Measurements from ENCODE around the gene PDCD4.
"Not testable (repeated sequence)": the region's sequence is repeated elsewhere in the genome, so short reads cannot be mapped to it uniquely, and the experiment has no call there.

PDCD4 gene

GRCh38 chr10:110912374-110912773 lies 40.6 kb downstream of the PDCD4 start:
- Histone ChIP-seq H4K5ac (ENCODE audit: low read length) (no peak overlapping the region), H3K27ac (ENCODE audit: low read depth, low read length) (no peak overlapping the region), H2BK15ac (replicated peaks; ENCODE audit: low read depth) (no peak overlapping the region), H3K4me3 (ENCODE audit: low read length) (no peak overlapping the region), H3K4ac (ENCODE audit: low read depth, low read length) (no peak overlapping the region), H2BK120ac (ENCODE audit: low read depth, low read length) (no peak overlapping the region), H3K27me3 (ENCODE audit: insufficient read depth, low read length, poor library complexity) (no peaks in the 10 kb centered on the region), H4K8ac (ENCODE audit: low read depth, low read length) (no peak overlapping the region), H3K18ac (ENCODE audit: low read length) (no peak overlapping the region), H3K9ac (ENCODE audit: low read length) (no peak overlapping the region), H3K36me3 (ENCODE audit: control insufficient read depth, insufficient read depth, low read length) (no peaks in the 10 kb centered on the region), H2BK5ac (ENCODE audit: low read length) (no peak overlapping the region), H3K4me2 (ENCODE audit: low read length) (no peak overlapping the region), H3K79me1 (ENCODE audit: low read length) (no peaks in the 10 kb centered on the region), H2AK5ac (ENCODE audit: low read length) (no peak overlapping the region), H3K56ac (ENCODE audit: low read length) (no peak overlapping the region), H3K79me2 (ENCODE audit: control insufficient read depth, insufficient read depth, low read length) (no peaks in the 10 kb centered on the region), H3K4me1 (ENCODE audit: control insufficient read depth, low read depth, low read length) (peaks cover 5% of the 10 kb centered on the region), H3K23ac (ENCODE audit: low read length) (no peak overlapping the region)
- DNase-seq = no peak
- WGBS (ENCODE audit: extremely low coverage, insufficient coverage, low lambda C conversion rate) = no CpG with 5 or more reads among the region's 3 CpGs

DNA sequence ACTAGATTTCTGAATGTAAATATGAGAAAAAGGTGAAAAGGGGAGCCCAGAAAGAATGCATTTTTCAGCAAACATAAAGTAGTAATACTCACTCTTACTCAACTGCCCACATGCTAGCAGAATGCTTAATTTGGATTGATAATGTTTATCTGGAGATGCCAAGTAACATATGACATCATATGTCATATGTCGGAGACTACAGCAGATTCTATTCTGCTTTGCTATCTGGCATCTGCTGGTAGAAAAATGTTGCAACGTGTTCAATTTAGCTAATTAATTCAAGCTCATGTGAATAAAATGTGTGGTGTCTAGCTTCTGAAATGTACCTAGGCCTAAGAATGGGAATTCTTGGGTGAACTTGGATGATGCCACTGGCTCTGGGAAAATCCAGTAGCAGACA lies 42.7 kb downstream of the PDCD4 start:
- DNase-seq = no peak
- WGBS (ENCODE audit: extremely low coverage, insufficient coverage, low lambda C conversion rate) = no CpG with 5 or more reads among the region's 2 CpGs

DNA sequence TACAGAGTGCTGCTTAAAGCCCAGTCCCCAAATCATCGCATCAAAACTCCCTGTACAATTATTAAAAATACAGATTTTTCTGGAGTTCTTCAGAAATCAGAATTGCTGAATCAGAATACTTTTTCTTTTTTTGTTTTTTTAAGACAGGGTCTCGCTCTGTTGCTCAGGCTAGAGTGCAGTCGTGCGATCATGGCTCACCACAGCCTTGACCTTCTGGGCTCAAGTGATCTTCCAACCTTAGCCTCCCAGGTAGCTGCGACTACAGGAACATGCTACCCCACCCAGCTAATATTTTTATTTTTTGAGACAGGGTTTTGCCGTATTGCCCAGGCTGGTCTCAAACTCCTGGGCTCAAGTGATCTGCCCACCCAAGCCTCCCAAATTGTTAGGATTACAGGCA lies 43.3 kb downstream of the PDCD4 start:
- H3K27ac ChIP-seq (ENCODE audit: low read depth, low read length) = no peak overlapping the region
- H4K8ac ChIP-seq (ENCODE audit: low read depth, low read length) = no peak overlapping the region
- H3K4me3 ChIP-seq (ENCODE audit: low read length) = no peak overlapping the region
- no peak overlapping the region for H3K4ac ChIP-seq (ENCODE audit: low read depth, low read length)
- H3K79me2 ChIP-seq (ENCODE audit: control insufficient read depth, insufficient read depth, low read length) = peaks cover 2% of the 10 kb centered on the region
- no peaks in the 10 kb centered on the region for H3K27me3 ChIP-seq (ENCODE audit: insufficient read depth, low read length, poor library complexity)
- no peak overlapping the region for H3K56ac ChIP-seq (ENCODE audit: low read length)
- H2BK15ac ChIP-seq (replicated peaks; ENCODE audit: low read depth) = no peak overlapping the region
- H3K4me2 ChIP-seq (ENCODE audit: low read length) = no peak overlapping the region
- no peak overlapping the region for H2BK120ac ChIP-seq (ENCODE audit: low read depth, low read length)
- no peak for DNase-seq
- H2BK5ac ChIP-seq (ENCODE audit: low read length) = no peak overlapping the region
- no peaks in the 10 kb centered on the region for H3K79me1 ChIP-seq (ENCODE audit: low read length)
- H3K9ac ChIP-seq (ENCODE audit: low read length) = no peak overlapping the region
- H3K18ac ChIP-seq (ENCODE audit: low read length) = no peak overlapping the region
- no peak overlapping the region for H2AK5ac ChIP-seq (ENCODE audit: low read length)
- H4K5ac ChIP-seq (ENCODE audit: low read length) = no peak overlapping the region
- peaks cover 5% of the 10 kb centered on the region for H3K4me1 ChIP-seq (ENCODE audit: control insufficient read depth, low read depth, low read length)
- H3K23ac ChIP-seq (ENCODE audit: low read length) = no peak overlapping the region
- WGBS (ENCODE audit: extremely low coverage, insufficient coverage, low lambda C conversion rate) = no CpG with 5 or more reads among the region's 6 CpGs
- H3K36me3 ChIP-seq (ENCODE audit: control insufficient read depth, insufficient read depth, low read length) = no peaks in the 10 kb centered on the region

More for the DNA sequence above, 42.7 kb downstream of the PDCD4 start:
- H3K79me2 ChIP-seq (ENCODE audit: control insufficient read depth, insufficient read depth, low read length) = no peaks in the 10 kb centered on the region
- no peak overlapping the region for H3K18ac ChIP-seq (ENCODE audit: low read length)
- no peak overlapping the region for H3K9ac ChIP-seq (ENCODE audit: low read length)
- no peak overlapping the region for H3K56ac ChIP-seq (ENCODE audit: low read length)
- H3K27me3 ChIP-seq (ENCODE audit: insufficient read depth, low read length, poor library complexity) = no peaks in the 10 kb centered on the region
- H3K36me3 ChIP-seq (ENCODE audit: control insufficient read depth, insufficient read depth, low read length) = no peaks in the 10 kb centered on the region
- no peaks in the 10 kb centered on the region for H3K79me1 ChIP-seq (ENCODE audit: low read length)
- no peak overlapping the region for H4K5ac ChIP-seq (ENCODE audit: low read length)
- H3K27ac ChIP-seq (ENCODE audit: low read depth, low read length) = no peak overlapping the region
- no peak overlapping the region for H4K8ac ChIP-seq (ENCODE audit: low read depth, low read length)
- H3K4me3 ChIP-seq (ENCODE audit: low read length) = no peak overlapping the region
- no peak overlapping the region for H2BK5ac ChIP-seq (ENCODE audit: low read length)
- H3K4ac ChIP-seq (ENCODE audit: low read depth, low read length) = no peak overlapping the region
- H2BK15ac ChIP-seq (replicated peaks; ENCODE audit: low read depth) = no peak overlapping the region
- no peak overlapping the region for H3K23ac ChIP-seq (ENCODE audit: low read length)
- no peak overlapping the region for H3K4me2 ChIP-seq (ENCODE audit: low read length)
- no peak overlapping the region for H2BK120ac ChIP-seq (ENCODE audit: low read depth, low read length)
- no peak overlapping the region for H2AK5ac ChIP-seq (ENCODE audit: low read length)
- peaks cover 5% of the 10 kb centered on the region for H3K4me1 ChIP-seq (ENCODE audit: control insufficient read depth, low read depth, low read length)

- not testable (repeated sequence) for H3K27ac ChIP-seq (ENCODE audit: low read depth, low read length); H4K8ac ChIP-seq (ENCODE audit: low read depth, low read length); H4K5ac ChIP-seq (ENCODE audit: low read length); H3K4me3 ChIP-seq (ENCODE audit: low read length); H2BK5ac ChIP-seq (ENCODE audit: low read length); H3K79me2 ChIP-seq (ENCODE audit: control insufficient read depth, insufficient read depth, low read length); H3K27me3 ChIP-seq (ENCODE audit: insufficient read depth, low read length, poor library complexity); H2AK5ac ChIP-seq (ENCODE audit: low read length); H2BK15ac ChIP-seq (replicated peaks; ENCODE audit: low read depth); H3K23ac ChIP-seq (ENCODE audit: low read length); H3K4ac ChIP-seq (ENCODE audit: low read depth, low read length); H2BK120ac ChIP-seq (ENCODE audit: low read depth, low read length); H3K56ac ChIP-seq (ENCODE audit: low read length); H3K9ac ChIP-seq (ENCODE audit: low read length); H3K4me2 ChIP-seq (ENCODE audit: low read length); H3K79me1 ChIP-seq (ENCODE audit: low read length); H3K4me1 ChIP-seq (ENCODE audit: control insufficient read depth, low read depth, low read length); DNase-seq; H3K18ac ChIP-seq (ENCODE audit: low read length); H3K36me3 ChIP-seq (ENCODE audit: control insufficient read depth, insufficient read depth, low read length)
- no CpG with 5 or more reads among the region's 4 CpGs for WGBS (ENCODE audit: extremely low coverage, insufficient coverage, low lambda C conversion rate)
Observed at GRCh38 chr10:110915600-110915999, 43.9 kb downstream of the PDCD4 start.

- peak overlapping the region; percentile 67 for H3K56ac ChIP-seq (ENCODE audit: low read length)
- DNase-seq = peak; percentile 80
Observed at GRCh38 chr10:110916554-110917346, 45.0 kb downstream of the PDCD4 start.

GRCh38 chr10:110918269-110918642 lies 46.5 kb downstream of the PDCD4 start:
- H3K9ac ChIP-seq (ENCODE audit: low read length) = peak overlapping the region; percentile 83
- H3K36me3 ChIP-seq (ENCODE audit: control insufficient read depth, insufficient read depth, low read length) = no peaks in the 10 kb centered on the region
- peak overlapping the region; percentile 71 for H3K4ac ChIP-seq (ENCODE audit: low read depth, low read length)
- no peak overlapping the region for H3K23ac ChIP-seq (ENCODE audit: low read length)
- H3K4me1 ChIP-seq (ENCODE audit: control insufficient read depth, low read depth, low read length) = peaks cover 5% of the 10 kb centered on the region
- H3K27me3 ChIP-seq (ENCODE audit: insufficient read depth, low read length, poor library complexity) = no peaks in the 10 kb centered on the region
- no peak overlapping the region for H4K5ac ChIP-seq (ENCODE audit: low read length)
- WGBS (ENCODE audit: extremely low coverage, insufficient coverage, low lambda C conversion rate) = no CpG with 5 or more reads among the region's 15 CpGs
- peak overlapping the region; percentile 93 for H3K4me2 ChIP-seq (ENCODE audit: low read length)
- no peak overlapping the region for H2BK15ac ChIP-seq (replicated peaks; ENCODE audit: low read depth)
- peak overlapping the region; percentile 32 for H3K18ac ChIP-seq (ENCODE audit: low read length)
- no peaks in the 10 kb centered on the region for H3K79me1 ChIP-seq (ENCODE audit: low read length)
- DNase-seq = peak; percentile 98
- peak overlapping the region; percentile 98 for H3K56ac ChIP-seq (ENCODE audit: low read length)
- no peak overlapping the region for H2AK5ac ChIP-seq (ENCODE audit: low read length)
- peak overlapping the region; percentile 39 for H3K27ac ChIP-seq (ENCODE audit: low read depth, low read length)
- no peak overlapping the region for H2BK120ac ChIP-seq (ENCODE audit: low read depth, low read length)
- no peak overlapping the region for H4K8ac ChIP-seq (ENCODE audit: low read depth, low read length)
- H3K79me2 ChIP-seq (ENCODE audit: control insufficient read depth, insufficient read depth, low read length) = peaks cover 15% of the 10 kb centered on the region
- H3K4me3 ChIP-seq (ENCODE audit: low read length) = peak overlapping the region; percentile 57
- no peak overlapping the region for H2BK5ac ChIP-seq (ENCODE audit: low read length)

More at GRCh38 chr10:110916554-110917346, 45.0 kb downstream of the PDCD4 start:
- H2AK5ac ChIP-seq (ENCODE audit: low read length) = no peak overlapping the region
- peak overlapping the region; percentile 43 for H3K27ac ChIP-seq (ENCODE audit: low read depth, low read length)
- H2BK15ac ChIP-seq (replicated peaks; ENCODE audit: low read depth) = no peak overlapping the region
- H3K79me1 ChIP-seq (ENCODE audit: low read length) = no peaks in the 10 kb centered on the region
- peak overlapping the region; percentile 72 for H2BK5ac ChIP-seq (ENCODE audit: low read length)
- H3K4me2 ChIP-seq (ENCODE audit: low read length) = no peak overlapping the region
- no CpG with 5 or more reads among the region's 3 CpGs for WGBS (ENCODE audit: extremely low coverage, insufficient coverage, low lambda C conversion rate)
- no peak overlapping the region for H3K9ac ChIP-seq (ENCODE audit: low read length)
- peak overlapping the region; percentile 96 for H3K23ac ChIP-seq (ENCODE audit: low read length)
- no peaks in the 10 kb centered on the region for H3K27me3 ChIP-seq (ENCODE audit: insufficient read depth, low read length, poor library complexity)
- H2BK120ac ChIP-seq (ENCODE audit: low read depth, low read length) = no peak overlapping the region
- H4K5ac ChIP-seq (ENCODE audit: low read length) = no peak overlapping the region
- H3K4me1 ChIP-seq (ENCODE audit: control insufficient read depth, low read depth, low read length) = peaks cover 5% of the 10 kb centered on the region
- H3K36me3 ChIP-seq (ENCODE audit: control insufficient read depth, insufficient read depth, low read length) = no peaks in the 10 kb centered on the region
- H3K4ac ChIP-seq (ENCODE audit: low read depth, low read length) = peak overlapping the region; percentile 68
- H3K79me2 ChIP-seq (ENCODE audit: control insufficient read depth, insufficient read depth, low read length) = peaks cover 11% of the 10 kb centered on the region
- H3K18ac ChIP-seq (ENCODE audit: low read length) = peak overlapping the region; percentile 47
- H3K4me3 ChIP-seq (ENCODE audit: low read length) = no peak overlapping the region
- H4K8ac ChIP-seq (ENCODE audit: low read depth, low read length) = no peak overlapping the region
